ENCODE results near the gene STXBP5.

STXBP5 gene

DNA sequence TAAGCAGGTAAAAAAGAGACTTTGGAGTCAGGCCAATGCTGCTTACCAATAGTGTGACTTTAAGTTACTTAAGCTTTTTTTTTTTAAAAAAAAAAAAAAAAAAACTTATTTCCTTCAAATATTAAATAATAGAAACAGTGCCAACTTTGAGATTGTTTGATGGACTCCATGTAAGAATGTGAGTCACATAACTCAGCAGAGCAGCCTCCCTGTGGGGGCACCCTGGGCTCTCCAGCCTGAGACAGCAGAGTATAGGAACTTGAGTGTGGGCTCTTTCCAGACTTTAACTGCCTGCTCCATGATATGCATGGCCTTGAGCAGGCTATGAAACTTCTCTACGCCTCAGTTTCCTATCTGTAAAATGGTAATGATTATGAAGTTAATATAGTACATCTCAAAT is 190.9 kb downstream of the STXBP5 start:
- Histone ChIP-seq H3K79me2 (ENCODE audit: low read length) (no peaks in the 10 kb centered on the region), H3K4me3 (ENCODE audit: low read length) (no peak overlapping the region), H3K4me2 (ENCODE audit: low read depth, low read length) (no peak overlapping the region), H3K9me2 (replicated peaks; ENCODE audit: insufficient read depth, low read length) (no peaks in the 10 kb centered on the region), H3K27me3 (replicated peaks; ENCODE audit: insufficient read depth, low read length) (no peaks in the 10 kb centered on the region), H3F3A (ENCODE audit: insufficient read depth, low read length) (no peaks in the 10 kb centered on the region), H3K36me3 (replicated peaks; ENCODE audit: insufficient read depth, low read length) (no peaks in the 10 kb centered on the region), H2AFZ (ENCODE audit: low read length) (no peak overlapping the region), H3K27ac (ENCODE audit: low read length) (no peak overlapping the region), H3K4me1 (ENCODE audit: low read length) (no peaks in the 10 kb centered on the region), H3K9me3 (replicated peaks; ENCODE audit: insufficient read depth, low read length) (no peaks in the 10 kb centered on the region), H3K9ac (ENCODE audit: low read length) (no peak overlapping the region), H4K20me1 (ENCODE audit: insufficient read depth, low read length) (no peaks in the 10 kb centered on the region)
- no peak for DNase-seq
- no peak for TF ChIP-seq EZH2phosphoT487 (IDR thresholded peaks at IDR 0.05; ENCODE audit: low read length)
- TF ChIP-seq CTCF (IDR thresholded peaks at IDR 0.05; ENCODE audit: low read length) = no peak
- no peak for TF ChIP-seq EZH2 (optimal IDR thresholded peaks at IDR 0.05; ENCODE audit: low read depth, low read length)

GRCh38 chr6:147397306-147397705 is 193.1 kb downstream of the STXBP5 start:
- no peaks in the 10 kb centered on the region for H3K4me1 ChIP-seq (ENCODE audit: low read length)
- H3K9me3 ChIP-seq (replicated peaks; ENCODE audit: insufficient read depth, low read length) = no peaks in the 10 kb centered on the region
- no peak overlapping the region for H2AFZ ChIP-seq (ENCODE audit: low read length)
- H3F3A ChIP-seq (ENCODE audit: insufficient read depth, low read length) = no peaks in the 10 kb centered on the region
- TF ChIP-seq CTCF (IDR thresholded peaks at IDR 0.05; ENCODE audit: low read length) (no peak), EZH2 (optimal IDR thresholded peaks at IDR 0.05; ENCODE audit: low read depth, low read length) (no peak), EZH2phosphoT487 (IDR thresholded peaks at IDR 0.05; ENCODE audit: low read length) (no peak)
- no peak for DNase-seq
- no peak overlapping the region for H3K27ac ChIP-seq (ENCODE audit: low read length)
- H4K20me1 ChIP-seq (ENCODE audit: insufficient read depth, low read length) = no peaks in the 10 kb centered on the region
- no peaks in the 10 kb centered on the region for H3K27me3 ChIP-seq (replicated peaks; ENCODE audit: insufficient read depth, low read length)
- H3K4me2 ChIP-seq (ENCODE audit: low read depth, low read length) = no peak overlapping the region
- no peaks in the 10 kb centered on the region for H3K9me2 ChIP-seq (replicated peaks; ENCODE audit: insufficient read depth, low read length)
- H3K36me3 ChIP-seq (replicated peaks; ENCODE audit: insufficient read depth, low read length) = no peaks in the 10 kb centered on the region
- H3K9ac ChIP-seq (ENCODE audit: low read length) = no peak overlapping the region
- H3K79me2 ChIP-seq (ENCODE audit: low read length) = no peaks in the 10 kb centered on the region
- H3K4me3 ChIP-seq (ENCODE audit: low read length) = no peak overlapping the region

DNA sequence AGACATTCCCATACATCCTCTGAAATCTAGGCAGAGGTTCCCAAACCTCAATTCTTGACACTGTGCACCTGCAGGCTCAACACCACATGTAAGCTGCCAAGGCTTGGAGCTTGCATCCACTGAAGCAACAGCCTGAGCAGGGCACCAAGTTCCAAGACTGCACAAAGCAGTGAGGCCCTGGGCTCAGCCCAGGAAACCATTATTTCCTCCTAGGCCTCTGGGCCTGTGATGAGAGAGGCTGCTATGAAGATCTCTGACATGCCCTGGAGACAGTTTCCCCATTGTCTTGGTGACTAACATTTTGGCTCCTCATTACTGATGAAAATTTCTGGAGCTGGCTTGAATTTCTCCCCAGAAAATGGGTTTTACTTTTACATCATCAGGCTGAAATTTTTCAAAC is 196.8 kb downstream of the STXBP5 start:
- Histone ChIP-seq H3K36me3 (replicated peaks; ENCODE audit: insufficient read depth, low read length) (no peaks in the 10 kb centered on the region), H2AFZ (ENCODE audit: low read length) (no peak overlapping the region), H4K20me1 (ENCODE audit: insufficient read depth, low read length) (no peaks in the 10 kb centered on the region), H3K4me2 (ENCODE audit: low read depth, low read length) (no peak overlapping the region), H3K79me2 (ENCODE audit: low read length) (no peaks in the 10 kb centered on the region), H3K9ac (ENCODE audit: low read length) (no peak overlapping the region), H3K4me3 (ENCODE audit: low read length) (no peak overlapping the region), H3K9me3 (replicated peaks; ENCODE audit: insufficient read depth, low read length) (no peaks in the 10 kb centered on the region), H3K9me2 (replicated peaks; ENCODE audit: insufficient read depth, low read length) (no peaks in the 10 kb centered on the region), H3K4me1 (ENCODE audit: low read length) (no peaks in the 10 kb centered on the region), H3F3A (ENCODE audit: insufficient read depth, low read length) (no peaks in the 10 kb centered on the region), H3K27ac (ENCODE audit: low read length) (no peak overlapping the region), H3K27me3 (replicated peaks; ENCODE audit: insufficient read depth, low read length) (no peaks in the 10 kb centered on the region)
- TF ChIP-seq EZH2phosphoT487 (IDR thresholded peaks at IDR 0.05; ENCODE audit: low read length) (no peak), EZH2 (optimal IDR thresholded peaks at IDR 0.05; ENCODE audit: low read depth, low read length) (no peak), CTCF (IDR thresholded peaks at IDR 0.05; ENCODE audit: low read length) (no peak)
- DNase-seq = no peak

Data from MM.1S (cell line).